Measurements from ENCODE around the gene SLC2A13. TPM values are rescaled to one million over a fixed set of nuclear protein-coding genes. Genes with fewer than 3 reads are reported as not detected.
"Not testable (repeated sequence)": the region's sequence is repeated elsewhere in the genome, so short reads cannot be mapped to it uniquely, and the experiment has no call there.

The SLC2A13 gene
- total and polyA plus RNA-seq, 8 donors: 2.7 to 10.7 (median 6.8) TPM

- Histone ChIP-seq H3K9me3 (no peaks in the 10 kb centered on the region), H3K27me3 (no peaks in the 10 kb centered on the region), H3K36me3 (no peaks in the 10 kb centered on the region), H3K4me1 (peaks cover 0 to 23% (median 17%) of the 10 kb centered on the region in 3 donors), H3K27ac (peak overlapping the region in 1 of 4 donors; percentile 2), H3K4me3 (no peak overlapping the region)
- ATAC-seq: no peak
- no peak for FAIRE-seq
- no peak for DNase-seq
- no peak for TF ChIP-seq CTCF (IDR thresholded peaks at IDR 0.05)
- intact Hi-C loops (cut with DNase I): loop anchor here in 1 of 3 donors (10.0 kb wide), 1 partner anchor 71 kb away; the partner anchor contains the start of gene SLC2A13
These were observed 71.7 kb downstream of the SLC2A13 start for GRCh38 chr12:40034156-40034555.

GRCh38 chr12:40033242-40033630 lies 72.6 kb downstream of the SLC2A13 start:
- Histone ChIP-seq H3K4me1 (peaks cover 0 to 23% (median 17%) of the 10 kb centered on the region in 3 donors), H3K27ac (peak overlapping the region in 2 of 4 donors; percentile 41 to 51), H3K9me3 (no peaks in the 10 kb centered on the region), H3K4me3 (peak overlapping the region in 1 of 4 donors; percentile 5), H3K27me3 (no peaks in the 10 kb centered on the region), H3K36me3 (no peaks in the 10 kb centered on the region)
- intact Hi-C loops (cut with DNase I): loop anchor here in 1 of 3 donors (10.0 kb wide), 1 partner anchor 72 kb away; the partner anchor contains the start of gene SLC2A13
- ATAC-seq (peak; percentile 71 to 92 (median 86)), DNase-seq (peak in 3 of 6 donors; percentile 19 to 54 (median 24)), FAIRE-seq (no peak)
- no peak for TF ChIP-seq CTCF (IDR thresholded peaks at IDR 0.05)

GRCh38 chr12:40032433-40033241 lies 73.2 kb downstream of the SLC2A13 start:
- Histone ChIP-seq H3K9me3 (no peaks in the 10 kb centered on the region), H3K4me3 (peak overlapping the region in 1 of 4 donors; percentile 5), H3K4me1 (peaks cover 0 to 23% (median 17%) of the 10 kb centered on the region in 3 donors), H3K27me3 (no peaks in the 10 kb centered on the region), H3K36me3 (no peaks in the 10 kb centered on the region), H3K27ac (peak overlapping the region; percentile 9 to 51 (median 42))
- TF ChIP-seq CTCF (IDR thresholded peaks at IDR 0.05): no peak
- no peak for FAIRE-seq
- intact Hi-C loops (cut with DNase I): loop anchor here in 1 of 3 donors (10.0 kb wide), 1 partner anchor 72 kb away; the partner anchor contains the start of gene SLC2A13
- no peak for DNase-seq
- peak; percentile 54 to 71 (median 64) for ATAC-seq
- 20 to 21% methylated on average over 5 of the region's 5 CpGs for WGBS, 2 donors

- FAIRE-seq: no peak
- peak; percentile 75 to 86 (median 83) for ATAC-seq
- Histone ChIP-seq H3K27me3 (no peaks in the 10 kb centered on the region), H3K4me3 (no peak overlapping the region), H3K27ac (peak overlapping the region; percentile 9 to 51 (median 42)), H3K4me1 (peaks cover 0 to 23% (median 17%) of the 10 kb centered on the region in 3 donors), H3K9me3 (no peaks in the 10 kb centered on the region), H3K36me3 (no peaks in the 10 kb centered on the region)
- peak in 3 of 6 donors; percentile 21 to 26 (median 21) for DNase-seq
- peak in 2 of 4 donors; percentile 7 to 13 for TF ChIP-seq CTCF (IDR thresholded peaks at IDR 0.05)
- intact Hi-C loops (cut with DNase I): loop anchor here in 1 of 3 donors (10.0 kb wide), 1 partner anchor 73 kb away; the partner anchor contains the start of gene SLC2A13
- 15 to 17% methylated on average over 3 of the region's 3 CpGs for WGBS, 2 donors
These were observed 73.9 kb downstream of the SLC2A13 start for GRCh38 chr12:40031965-40032364.

GRCh38 chr12:40030970-40031369 lies 74.9 kb downstream of the SLC2A13 start:
- intact Hi-C loops (cut with DNase I): loop anchor here in 1 of 3 donors (10.0 kb wide), 1 partner anchor 74 kb away; the partner anchor contains the start of gene SLC2A13
- not testable (repeated sequence) for H3K4me3 ChIP-seq, H3K36me3 ChIP-seq, H3K9me3 ChIP-seq, FAIRE-seq, ATAC-seq, DNase-seq, H3K27me3 ChIP-seq, H3K27ac ChIP-seq
- peaks cover 0 to 23% (median 17%) of the 10 kb centered on the region in 3 donors for H3K4me1 ChIP-seq
- WGBS, 2 donors: 90 to 93% methylated on average over 4 to 9 of the region's 9 CpGs

All from pancreas (tissue), 10 donors.